ENCODE measurements around the gene SAC3D1. TPM values are rescaled to one million over a fixed set of nuclear protein-coding genes. Genes with fewer than 3 reads are reported as not detected.

Gene SAC3D1
- total and polyA plus RNA-seq, 9 of the 15 experiments (the other 6 are each of a cell fraction or from before 2014, with no cell fraction given) = 0.20 to 35.2 (median 5.8) TPM

DNA sequence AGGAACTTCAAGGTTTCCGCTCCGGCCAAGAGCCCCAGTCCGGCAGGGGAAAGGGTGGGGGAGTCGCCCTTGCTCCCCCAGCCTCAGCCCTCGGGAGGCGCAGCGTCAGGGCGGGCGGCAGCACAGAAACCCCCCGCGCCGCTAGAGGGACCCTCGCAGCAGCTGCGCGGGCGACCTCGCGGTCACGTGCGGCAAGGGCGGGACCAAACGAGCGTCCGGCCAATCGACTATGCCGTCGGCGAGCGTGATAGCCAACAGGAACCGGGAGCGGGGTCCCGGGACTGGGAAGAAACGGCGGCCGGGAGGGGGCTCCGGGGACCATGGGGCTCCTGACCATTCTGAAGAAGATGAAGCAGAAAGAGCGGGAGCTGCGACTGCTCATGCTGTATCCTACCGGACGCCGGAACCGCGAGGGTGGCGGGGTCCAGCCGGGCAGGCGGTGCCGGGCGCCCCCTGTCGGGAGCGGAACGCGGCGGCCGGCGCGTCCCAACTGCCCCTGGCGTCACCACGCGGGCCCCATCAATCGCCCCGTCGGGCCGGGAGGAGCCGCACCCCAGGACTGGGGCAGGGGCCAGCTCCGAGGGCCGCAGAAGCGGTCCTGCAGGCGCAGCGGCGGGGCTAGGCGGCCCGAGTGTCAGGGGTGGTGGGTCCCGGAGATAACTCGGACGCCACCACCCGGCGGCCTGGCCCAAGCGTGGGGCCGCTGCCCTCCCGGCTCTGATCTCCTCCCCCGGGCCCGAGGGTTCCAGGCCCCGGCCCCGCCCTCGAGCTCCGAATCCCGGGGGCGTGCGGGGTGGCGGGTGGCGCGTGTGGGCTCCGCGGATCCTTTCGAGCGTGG is 26.9 kb upstream of the SAC3D1 start, which contains the start of gene ARL2 (continued):
- TF ChIP-seq ZBTB2 (IDR thresholded peaks at IDR 0.05) = peak; percentile 79
- peak; percentile 32; the same call in 1 of the 2 replicates for TF ChIP-seq HDAC8 (tag; IDR thresholded peaks at IDR 0.05)
- TF ChIP-seq, protein P1, sequence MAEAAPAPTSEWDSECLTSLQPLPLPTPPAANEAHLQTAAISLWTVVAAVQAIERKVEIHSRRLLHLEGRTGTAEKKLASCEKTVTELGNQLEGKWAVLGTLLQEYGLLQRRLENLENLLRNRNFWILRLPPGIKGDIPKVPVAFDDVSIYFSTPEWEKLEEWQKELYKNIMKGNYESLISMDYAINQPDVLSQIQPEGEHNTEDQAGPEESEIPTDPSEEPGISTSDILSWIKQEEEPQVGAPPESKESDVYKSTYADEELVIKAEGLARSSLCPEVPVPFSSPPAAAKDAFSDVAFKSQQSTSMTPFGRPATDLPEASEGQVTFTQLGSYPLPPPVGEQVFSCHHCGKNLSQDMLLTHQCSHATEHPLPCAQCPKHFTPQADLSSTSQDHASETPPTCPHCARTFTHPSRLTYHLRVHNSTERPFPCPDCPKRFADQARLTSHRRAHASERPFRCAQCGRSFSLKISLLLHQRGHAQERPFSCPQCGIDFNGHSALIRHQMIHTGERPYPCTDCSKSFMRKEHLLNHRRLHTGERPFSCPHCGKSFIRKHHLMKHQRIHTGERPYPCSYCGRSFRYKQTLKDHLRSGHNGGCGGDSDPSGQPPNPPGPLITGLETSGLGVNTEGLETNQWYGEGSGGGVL (CRISPR knock-in tag; IDR thresholded peaks at IDR 0.05) = no peak
- no peak for TF ChIP-seq ZNF668 (CRISPR knock-in tag; IDR thresholded peaks at IDR 0.05)
- no peak; the same call in none of the 2 replicates for TF ChIP-seq MBD2 (IDR thresholded peaks at IDR 0.05; ENCODE audit: borderline replicate concordance, low read depth)
- TF ChIP-seq, protein P2, sequence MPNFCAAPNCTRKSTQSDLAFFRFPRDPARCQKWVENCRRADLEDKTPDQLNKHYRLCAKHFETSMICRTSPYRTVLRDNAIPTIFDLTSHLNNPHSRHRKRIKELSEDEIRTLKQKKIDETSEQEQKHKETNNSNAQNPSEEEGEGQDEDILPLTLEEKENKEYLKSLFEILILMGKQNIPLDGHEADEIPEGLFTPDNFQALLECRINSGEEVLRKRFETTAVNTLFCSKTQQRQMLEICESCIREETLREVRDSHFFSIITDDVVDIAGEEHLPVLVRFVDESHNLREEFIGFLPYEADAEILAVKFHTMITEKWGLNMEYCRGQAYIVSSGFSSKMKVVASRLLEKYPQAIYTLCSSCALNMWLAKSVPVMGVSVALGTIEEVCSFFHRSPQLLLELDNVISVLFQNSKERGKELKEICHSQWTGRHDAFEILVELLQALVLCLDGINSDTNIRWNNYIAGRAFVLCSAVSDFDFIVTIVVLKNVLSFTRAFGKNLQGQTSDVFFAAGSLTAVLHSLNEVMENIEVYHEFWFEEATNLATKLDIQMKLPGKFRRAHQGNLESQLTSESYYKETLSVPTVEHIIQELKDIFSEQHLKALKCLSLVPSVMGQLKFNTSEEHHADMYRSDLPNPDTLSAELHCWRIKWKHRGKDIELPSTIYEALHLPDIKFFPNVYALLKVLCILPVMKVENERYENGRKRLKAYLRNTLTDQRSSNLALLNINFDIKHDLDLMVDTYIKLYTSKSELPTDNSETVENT (CRISPR knock-in tag; IDR thresholded peaks at IDR 0.05) = no peak; the same call in 1 of the 2 replicates
- TF ChIP-seq KHSRP (IDR thresholded peaks at IDR 0.05) = no peak
- peak; percentile 86 for TF ChIP-seq ZNF395 (CRISPR knock-in tag; IDR thresholded peaks at IDR 0.05)
- TF ChIP-seq BHLHE40 (IDR thresholded peaks at IDR 0.05; ENCODE audit: low read length) = peak; percentile 99
- peak; percentile 95 for TF ChIP-seq ATF7 (IDR thresholded peaks at IDR 0.05)
- peak; percentile 26; the same call in 1 of the 2 replicates for TF ChIP-seq ZNF143 (CRISPR knock-in tag; IDR thresholded peaks at IDR 0.05)
- TF ChIP-seq CREBBP (IDR thresholded peaks at IDR 0.05; ENCODE audit: low read depth, low read length) = no peak
- no peak for TF ChIP-seq ZKSCAN8 (CRISPR knock-in tag; IDR thresholded peaks at IDR 0.05)
- peak; percentile 19; the same call in 1 of the 2 replicates for TF ChIP-seq CHD2 (IDR thresholded peaks at IDR 0.05; ENCODE audit: low read depth, low read length)
- TF ChIP-seq ZNF316 (IDR thresholded peaks at IDR 0.05) = no peak; the same call in 1 of the 2 replicates
- TF ChIP-seq NBN (IDR thresholded peaks at IDR 0.05; ENCODE audit: low read depth) = 0 out of 2 replicates have a peak, but pooled peaks have one; percentile 17
- peak; percentile 96 for TF ChIP-seq ZNF232 (CRISPR knock-in tag; IDR thresholded peaks at IDR 0.05)
- TF ChIP-seq RBBP5 (IDR thresholded peaks at IDR 0.05; ENCODE audit: borderline replicate concordance, insufficient read depth, low read length, poor library complexity, severe bottlenecking) = peak; percentile 86
- TF ChIP-seq ZZZ3 (IDR thresholded peaks at IDR 0.05) = no peak; the same call in 1 of the 2 replicates
- no peak for TF ChIP-seq TSC22D4 (tag; IDR thresholded peaks at IDR 0.05)
- TF ChIP-seq MYBL2 (IDR thresholded peaks at IDR 0.05; ENCODE audit: low read depth) = no peak
- TF ChIP-seq MYBL2 (CRISPR knock-in tag; IDR thresholded peaks at IDR 0.05; ENCODE audit: borderline replicate concordance) = no peak
